DOHH2 (cell line): ENCODE measurements around the gene GPRC5B.

Source experiments
- CTCF ChIP-seq: fragments of 200-600 bp; sonication (generic); IDR thresholded peaks from one replicate; pipeline ENCODE4 v1.5.1; 2014; ENCODE audit warnings: antibody characterized with exemption, mild to moderate bottlenecking, low read depth, low read length; ENCODE audit not compliant: poor library complexity, severe bottlenecking
- EZH2phosphoT487 ChIP-seq: fragments of 200-600 bp; sonication (generic); IDR thresholded peaks from 2 replicates; pipeline ENCODE4 v1.6.1; 2017; ENCODE audit warnings: borderline replicate concordance, mild to moderate bottlenecking, antibody characterized with exemption, low read length, moderate library complexity, mixed read lengths

- TF ChIP-seq CTCF = no peak
- no peak for TF ChIP-seq EZH2phosphoT487
Measured at GRCh38 chr16:19851476-19851875, 33.2 kb downstream of the GPRC5B start.
